Measurements from ENCODE around the gene JTB. TPM values are rescaled to one million over a fixed set of nuclear protein-coding genes. Genes with fewer than 3 reads are reported as not detected.

The JTB gene
- total RNA-seq, 1 donor from 2014 or later = 72.1 TPM

DNA sequence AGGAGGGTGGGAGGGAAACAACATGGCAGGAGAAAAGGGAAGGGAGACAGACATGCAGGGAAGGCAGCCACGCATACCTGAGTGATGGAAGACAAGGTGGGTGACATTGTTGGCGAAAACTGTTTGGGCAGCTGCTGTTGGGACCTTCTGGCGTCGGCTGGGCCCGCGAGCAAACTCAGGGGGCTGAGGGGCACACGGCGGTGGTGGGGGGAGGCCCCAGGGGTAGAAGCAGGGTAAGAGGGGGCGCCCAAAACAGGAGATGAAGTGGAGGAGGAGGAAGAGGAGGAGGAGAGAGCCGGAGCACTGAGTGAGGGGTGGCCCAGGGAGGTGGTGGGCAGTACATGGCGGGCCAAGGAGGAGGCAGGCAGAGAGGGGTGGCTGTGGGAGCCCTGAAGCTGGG, 26.3 kb downstream of the JTB start:
- no peaks in the 10 kb centered on the region for H3K9me3 Mint-ChIP-seq
- H3K4me1 Mint-ChIP-seq = no peaks in the 10 kb centered on the region
- no peak overlapping the region for H3K4me3 Mint-ChIP-seq
- DNase-seq (ENCODE audit: low spot score in 2 of 2, unreplicated experiment in 2 of 2) = no peak
- peaks cover 8% of the 10 kb centered on the region for H3K36me3 Mint-ChIP-seq
- no peaks in the 10 kb centered on the region for H3K27me3 Mint-ChIP-seq (ENCODE audit: low read depth)
- TF ChIP-seq CTCF (IDR thresholded peaks at IDR 0.05; ENCODE audit: unreplicated experiment) = no peak
- no peak overlapping the region for H3K27ac Mint-ChIP-seq

GRCh38 chr1:153946622-153947241, 30.7 kb downstream of the JTB start, which contains the start of gene DENND4B:
Gene DENND4B (minus strand): TSS chr1:153946718. CDS start chr1:153944374, 2,344 bp downstream.
- Mint-ChIP-seq H3K36me3 (peaks cover 8% of the 10 kb centered on the region), H3K4me3 (peak within 1 kb of the TSS; percentile 78), H3K27ac (peak within 1 kb of the TSS; percentile 39), H3K4me1 (peaks cover 13% of the 10 kb centered on the region), H3K27me3 (ENCODE audit: low read depth) (no peaks in the 10 kb centered on the region), H3K9me3 (no peaks in the 10 kb centered on the region)
- TF ChIP-seq CTCF (IDR thresholded peaks at IDR 0.05; ENCODE audit: unreplicated experiment) = peak; percentile 90
- peak; percentile 55 to 79 for DNase-seq (ENCODE audit: low spot score in 2 of 2, unreplicated experiment in 2 of 2)

GRCh38 chr1:153945795-153946621, 31.5 kb downstream of the JTB start:
- DNase-seq (ENCODE audit: low spot score in 2 of 2, unreplicated experiment in 2 of 2) = peak in 1 of 2 experiments; percentile 66
- Mint-ChIP-seq H3K36me3 (peaks cover 8% of the 10 kb centered on the region), H3K27me3 (ENCODE audit: low read depth) (no peaks in the 10 kb centered on the region), H3K9me3 (no peaks in the 10 kb centered on the region), H3K4me3 (peak overlapping the region; percentile 78), H3K27ac (peak overlapping the region; percentile 39), H3K4me1 (peaks cover 13% of the 10 kb centered on the region)
- TF ChIP-seq CTCF (IDR thresholded peaks at IDR 0.05; ENCODE audit: unreplicated experiment) = no peak

DNA sequence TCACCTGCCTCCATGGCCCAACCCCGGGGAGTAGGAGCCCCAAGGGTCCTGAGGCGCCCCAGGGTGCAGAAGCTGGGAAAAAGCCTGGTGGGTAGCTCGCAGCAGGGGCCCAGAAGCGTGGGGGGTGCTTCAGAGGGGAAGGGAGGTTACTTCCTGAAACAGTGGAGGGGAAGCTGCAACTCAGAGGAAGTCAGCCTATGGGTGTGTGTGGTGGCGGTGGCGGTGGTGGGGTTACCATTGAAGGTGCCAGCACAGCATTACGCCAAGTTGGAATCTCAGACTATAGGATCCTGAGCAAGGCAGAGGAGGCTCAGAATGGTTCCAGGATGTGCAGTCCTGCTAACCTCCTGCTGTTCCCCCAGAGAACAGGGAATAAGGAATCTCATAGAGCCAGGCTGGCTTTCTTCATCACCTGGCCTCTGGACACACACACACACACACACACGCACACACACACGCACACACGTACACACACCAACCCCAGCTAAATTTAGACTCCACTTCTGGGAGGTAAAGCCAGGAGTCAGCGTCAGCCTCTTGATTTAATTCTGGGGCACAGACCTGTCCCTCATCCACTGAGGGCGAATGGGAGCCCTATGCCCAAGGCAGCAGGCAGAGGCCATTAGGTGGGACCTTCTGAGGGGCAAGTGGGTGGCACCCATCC, 32.2 kb downstream of the JTB start:
- peaks cover 5% of the 10 kb centered on the region for H3K36me3 Mint-ChIP-seq
- no peak for TF ChIP-seq CTCF (IDR thresholded peaks at IDR 0.05; ENCODE audit: unreplicated experiment)
- H3K4me1 Mint-ChIP-seq = peaks cover 13% of the 10 kb centered on the region
- no peak for DNase-seq (ENCODE audit: low spot score in 2 of 2, unreplicated experiment in 2 of 2)
- H3K27me3 Mint-ChIP-seq (ENCODE audit: low read depth) = no peaks in the 10 kb centered on the region
- no peaks in the 10 kb centered on the region for H3K9me3 Mint-ChIP-seq
- peak overlapping the region; percentile 78 for H3K4me3 Mint-ChIP-seq
- H3K27ac Mint-ChIP-seq = peak overlapping the region; percentile 39

DNA sequence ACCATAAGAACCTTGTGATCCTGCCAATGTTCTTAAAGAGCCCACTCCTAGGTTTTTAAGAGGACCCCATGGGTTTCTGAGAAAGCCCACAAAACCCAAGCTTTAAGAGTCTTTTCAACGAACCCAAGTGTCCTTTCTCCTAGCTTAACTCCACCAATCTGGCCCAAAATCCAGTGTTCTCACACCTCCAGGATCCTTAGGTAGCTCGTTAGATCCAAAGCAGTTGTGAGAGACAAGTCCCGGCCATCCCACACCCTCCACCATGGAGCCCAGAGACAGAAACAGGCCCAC, 32.7 kb downstream of the JTB start:
- H3K27ac Mint-ChIP-seq = no peak overlapping the region
- DNase-seq (ENCODE audit: low spot score in 2 of 2, unreplicated experiment in 2 of 2) = no peak
- no peaks in the 10 kb centered on the region for H3K27me3 Mint-ChIP-seq (ENCODE audit: low read depth)
- no peak for TF ChIP-seq CTCF (IDR thresholded peaks at IDR 0.05; ENCODE audit: unreplicated experiment)
- H3K4me3 Mint-ChIP-seq = peak overlapping the region; percentile 78
- H3K9me3 Mint-ChIP-seq = no peaks in the 10 kb centered on the region
- peaks cover 7% of the 10 kb centered on the region for H3K36me3 Mint-ChIP-seq
- H3K4me1 Mint-ChIP-seq = peaks cover 13% of the 10 kb centered on the region

Measured in mesothelial cell of epicardium (in vitro differentiated cells).